ENCODE data around the gene PCDHGB5.
"Not testable (repeated sequence)": the region's sequence is repeated elsewhere in the genome, so short reads cannot be mapped to it uniquely, and the experiment has no call there.

- TF ChIP-seq CTCF (IDR thresholded peaks at IDR 0.05; ENCODE audit: poor library complexity); EZH2phosphoT487 (IDR thresholded peaks at IDR 0.05; ENCODE audit: low read depth, severe bottlenecking, unreplicated experiment); EZH2 (IDR thresholded peaks at IDR 0.05; ENCODE audit: borderline replicate concordance): not testable (repeated sequence)
These were observed 22.1 kb upstream of the PCDHGB5 start for GRCh38 chr5:141375444-141376155.
